ENCODE measurements around the gene CHID1.

- TF ChIP-seq POLR2A (IDR thresholded peaks at IDR 0.05; ENCODE audit: low read depth, low read length) (no peak), POLR2AphosphoS5 (IDR thresholded peaks at IDR 0.05; ENCODE audit: low read depth, low read length) (no peak), TAF1 (IDR thresholded peaks at IDR 0.05; ENCODE audit: borderline replicate concordance, low read depth, low read length) (no peak)
These were observed 65.6 kb downstream of the CHID1 start for GRCh38 chr11:844693-845644.

Measured in GM12892 (cell line).